CD4-positive, alpha-beta memory T cell (primary cell): ENCODE measurements around the gene TMC5. TPM values are rescaled to one million over a fixed set of nuclear protein-coding genes. Genes with fewer than 3 reads are reported as not detected.

Experiments used
- CTCF ChIA-PET: fragments of 350-600 bp; sonication (Branson Sonifier 250); formaldehyde crosslinking; loops from one replicate; lab custom pipeline; 2021; ENCODE audit warnings: inconsistent platforms; ENCODE audit not compliant: partially characterized antibody; lab: Charles Lee
- POLR2A ChIA-PET: fragments of 350-600 bp; sonication (Branson Sonifier 250); formaldehyde crosslinking; loops from one replicate; lab custom pipeline; 2021; ENCODE audit not compliant: partially characterized antibody; lab: Charles Lee
- DNase-seq, 5 donors: peaks; one replicate each; pipeline versions ENCODE4 v3.0.0 to v3.0.0-alpha.2; 2020 to 2022; ENCODE audit warnings: mixed read lengths in 1 of 5
- H3K27ac ChIP-seq: one replicate; pipeline ENCODE4 v1.7.0; 2013; ENCODE audit warnings: low read depth, low read length
- H3K27me3 ChIP-seq: 2 replicates; pipeline ENCODE4 v1.7.0; 2013; ENCODE audit warnings: mild to moderate bottlenecking, low read length, moderate library complexity; ENCODE audit not compliant: insufficient read depth
- H3K36me3 ChIP-seq: 2 replicates; pipeline ENCODE4 v1.7.0; 2013; ENCODE audit warnings: mild to moderate bottlenecking, low read length, moderate library complexity; ENCODE audit not compliant: insufficient read depth
- H3K4me1 ChIP-seq: 2 replicates; pipeline ENCODE4 v1.7.0; 2013; ENCODE audit warnings: mild to moderate bottlenecking, low read length, moderate library complexity; ENCODE audit not compliant: insufficient read depth
- H3K4me3 ChIP-seq, 2 donors: one replicate each; pipeline ENCODE4 v1.7.0; 2013; ENCODE audit warnings: low read length in 2 of 2, mild to moderate bottlenecking in 1 of 2
- H3K9me3 ChIP-seq, 2 donors: one replicate each; pipeline ENCODE4 v1.7.0; 2013; ENCODE audit warnings: low read length in 2 of 2, control low read depth in 1 of 2; ENCODE audit not compliant: control insufficient read depth in 1 of 2
- H3K27ac Mint-ChIP-seq, 7 donors: one replicate each; pipeline ENCODE4 v1.8.0; 2020 to 2021; ENCODE audit warnings: mixed read lengths in 7 of 7, mild to moderate bottlenecking in 6 of 7, inconsistent platforms in 3 of 7, moderate library complexity in 3 of 7
- H3K27me3 Mint-ChIP-seq, 2 donors: one replicate each; pipeline ENCODE4 v1.8.0; 2020 to 2021; ENCODE audit warnings: mixed read lengths in 2 of 2
- H3K36me3 Mint-ChIP-seq, 2 donors: one replicate each; pipeline ENCODE4 v1.8.0; 2020 to 2021; ENCODE audit warnings: mixed read lengths in 2 of 2, inconsistent platforms in 1 of 2, mild to moderate bottlenecking in 1 of 2
- H3K4me1 Mint-ChIP-seq, 4 donors: one replicate each; pipeline ENCODE4 v1.8.0; 2020 to 2021; ENCODE audit warnings: mixed read lengths in 4 of 4, mild to moderate bottlenecking in 1 of 4
- H3K4me3 Mint-ChIP-seq, 8 donors: one replicate each; pipeline ENCODE4 v1.8.0; 2020 to 2021; ENCODE audit warnings: mixed read lengths in 8 of 8, mild to moderate bottlenecking in 7 of 8, moderate library complexity in 6 of 8, inconsistent platforms in 3 of 8
- H3K9me3 Mint-ChIP-seq, 8 donors: one replicate each; pipeline ENCODE4 v1.8.0; 2020 to 2021; ENCODE audit warnings: mixed read lengths in 8 of 8, mild to moderate bottlenecking in 5 of 8, inconsistent platforms in 3 of 8, moderate library complexity in 1 of 8
- intact Hi-C: fragments of 100-400 bp; cut with micrococcal nuclease; formaldehyde crosslinking; loops from one replicate; pipeline ENCODE4 v1.15.1; 2023
- polyA plus RNA-seq, 2 donors: library from polyadenylated mRNA; unstranded; fragments of 300-500 nt; fragmentation: Illumina TruSeq; gene quantifications; one replicate each; pipeline ENCODE4 v1.2.3, GENCODE V29; 2021
- total RNA-seq, 2 experiments: library from RNA; stranded (reverse); gene quantifications; one replicate each; pipeline ENCODE4 v1.2.3, GENCODE V29; 2021

Gene TMC5
- total and polyA plus RNA-seq, 4 experiments from 2014 or later: 0.57 TPM; not detected in 3

DNA sequence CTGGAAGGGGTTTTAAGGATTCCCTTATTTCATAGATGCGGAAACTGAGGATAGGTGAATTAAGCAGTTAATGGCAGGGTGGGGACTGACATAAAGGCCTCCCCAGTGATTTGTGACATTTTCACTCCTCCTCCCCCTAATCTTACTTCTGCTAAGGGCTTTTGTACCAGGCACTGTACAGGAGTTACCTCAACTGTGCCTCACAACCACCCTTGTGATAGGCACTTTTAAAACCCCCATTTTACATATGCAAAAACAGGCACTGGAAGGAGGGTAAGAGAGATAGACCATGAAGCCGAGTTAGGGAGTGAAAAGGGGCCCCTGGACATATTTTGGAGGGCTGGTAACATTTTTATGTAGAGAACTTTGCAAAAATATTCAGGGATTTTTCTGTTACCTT lies 105.1 kb downstream of the TMC5 start:
- peak overlapping the region in 6 of 7 donors; percentile 57 to 98 (median 94) for H3K27ac Mint-ChIP-seq
- peaks cover 36 to 64% (median 45%) of the 10 kb centered on the region in 4 donors for H3K4me1 Mint-ChIP-seq
- no peak overlapping the region for H3K4me3 ChIP-seq
- intact Hi-C loops: loop anchor here (1.0 to 10.0 kb wide), 7 partner anchors 33 to 1218 kb away; partner anchors contain the start of genes ARL6IP1, COQ7, IQCK and KNOP1
- peak overlapping the region; percentile 78 for H3K27ac ChIP-seq
- no peaks in the 10 kb centered on the region for H3K36me3 ChIP-seq
- CTCF ChIA-PET: interaction anchor here (3.4 kb wide), 1 partner anchor 33 kb away, joined by 20 read pairs; the partner anchor contains the start of gene VPS35L
- H3K4me3 Mint-ChIP-seq: peak overlapping the region in 5 of 8 donors; percentile 20 to 99 (median 96)
- DNase-seq: no peak
- no peaks in the 10 kb centered on the region for H3K9me3 ChIP-seq
- peaks cover 0 to 13% of the 10 kb centered on the region in 2 donors for H3K36me3 Mint-ChIP-seq
- no peaks in the 10 kb centered on the region for H3K27me3 ChIP-seq
- H3K27me3 Mint-ChIP-seq: no peaks in the 10 kb centered on the region
- H3K4me1 ChIP-seq: peaks cover 63% of the 10 kb centered on the region
- H3K9me3 Mint-ChIP-seq: no peaks in the 10 kb centered on the region
- POLR2A ChIA-PET: interaction anchor here (2.7 to 3.5 kb wide), 2 partner anchors 32 to 33 kb away, joined by 28 to 66 read pairs; partner anchors contain the start of gene VPS35L

DNA sequence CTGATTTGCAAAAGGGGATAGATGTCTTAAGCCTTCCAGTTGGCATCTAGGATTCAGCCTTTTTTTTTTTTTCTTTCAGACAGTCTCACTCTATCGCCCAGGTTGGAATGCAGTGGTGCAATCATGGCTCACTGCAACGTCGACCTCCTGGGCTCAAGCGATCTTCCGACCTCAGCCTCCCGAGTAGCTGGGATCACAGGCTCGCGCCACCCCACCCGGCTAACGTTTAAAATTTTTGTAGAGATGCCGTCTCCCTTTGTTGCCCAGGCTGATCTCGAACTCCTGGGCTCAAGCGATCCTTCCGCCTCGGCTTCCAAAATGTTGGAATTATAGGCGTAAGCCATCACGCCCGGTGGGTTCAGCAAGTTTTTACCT lies 105.5 kb downstream of the TMC5 start:
- CTCF ChIA-PET: interaction anchor here (1.0 to 5.2 kb wide), 3 partner anchors 27 to 722 kb away, joined by 3 to 58 read pairs (median 4); partner anchors contain the start of genes ARL6IP1 and VPS35L
- Histone ChIP-seq H3K27ac (no peak overlapping the region), H3K4me3 (no peak overlapping the region), H3K9me3 (no peaks in the 10 kb centered on the region), H3K27me3 (no peaks in the 10 kb centered on the region), H3K4me1 (peaks cover 61% of the 10 kb centered on the region), H3K36me3 (no peaks in the 10 kb centered on the region)
- Mint-ChIP-seq H3K9me3 (no peaks in the 10 kb centered on the region), H3K4me3 (peak overlapping the region in 6 of 8 donors; percentile 8 to 55 (median 26)), H3K27ac (peak overlapping the region in 4 of 7 donors; percentile 6 to 99 (median 88)), H3K36me3 (peaks cover under 1 to 16% of the 10 kb centered on the region in 2 donors), H3K27me3 (no peaks in the 10 kb centered on the region), H3K4me1 (peaks cover 35 to 63% (median 45%) of the 10 kb centered on the region in 4 donors)
- POLR2A ChIA-PET: interaction anchor here (0.8 to 3.5 kb wide), 4 partner anchors 13 to 456 kb away, joined by 4 to 66 read pairs (median 5); partner anchors contain the start of genes COQ7 and VPS35L
- no peak for DNase-seq
- intact Hi-C loops: loop anchor here (1.0 to 10.0 kb wide), 7 partner anchors 32 to 1218 kb away; partner anchors contain the start of genes ARL6IP1, COQ7, IQCK and KNOP1

GRCh38 chr16:19523559-19524355 lies 106.1 kb downstream of the TMC5 start, which contains the start of gene CCP110:
Gene CCP110, plus strand, starts transcription at chr16:19523942. Its CDS starts 3,940 bp downstream, at chr16:19527882.
- H3K4me3 ChIP-seq: peak within 1 kb of the TSS; percentile 66 to 73
- Mint-ChIP-seq H3K27me3 (no peaks in the 10 kb centered on the region), H3K4me3 (peak within 1 kb of the TSS; percentile 95 to 100 (median 98)), H3K36me3 (peaks cover 6 to 19% of the 10 kb centered on the region in 2 donors), H3K4me1 (peaks cover 30 to 58% (median 40%) of the 10 kb centered on the region in 4 donors), H3K27ac (peak within 1 kb of the TSS; percentile 81 to 99 (median 96)), H3K9me3 (no peaks in the 10 kb centered on the region)
- H3K36me3 ChIP-seq: no peaks in the 10 kb centered on the region
- intact Hi-C loops: loop anchor here (1.0 to 10.0 kb wide), 7 partner anchors 32 to 1217 kb away; partner anchors contain the start of genes ARL6IP1, COQ7, IQCK and KNOP1
- peak within 1 kb of the TSS; percentile 78 for H3K27ac ChIP-seq
- peak; percentile 91 to 97 (median 93) for DNase-seq
- H3K4me1 ChIP-seq: peaks cover 55% of the 10 kb centered on the region
- ChIA-PET POLR2A (interaction anchor here (0.8 to 3.5 kb wide), 7 partner anchors 12 to 456 kb away, joined by 4 to 66 read pairs (median 5); partner anchors contain the start of genes COQ7, IQCK, KNOP1 and VPS35L), CTCF (interaction anchor here (1.0 to 5.2 kb wide), 4 partner anchors 21 to 722 kb away, joined by 3 to 58 read pairs (median 5); partner anchors contain the start of genes ARL6IP1 and VPS35L)
- H3K27me3 ChIP-seq: no peaks in the 10 kb centered on the region
- no peaks in the 10 kb centered on the region for H3K9me3 ChIP-seq

DNA sequence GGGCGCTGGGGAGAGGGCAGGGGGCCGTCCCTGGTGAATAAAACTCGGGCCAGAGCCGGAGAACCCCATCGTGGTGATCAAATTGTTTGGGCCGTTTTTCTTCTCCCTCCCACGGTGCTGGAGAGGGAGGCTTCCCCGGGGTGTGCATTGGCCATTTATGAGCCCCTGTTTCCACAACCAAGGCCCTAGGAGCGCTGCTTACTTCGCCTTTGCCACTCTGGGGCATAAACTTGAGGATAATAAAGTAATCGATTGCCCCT lies 106.6 kb downstream of the TMC5 start:
- intact Hi-C loops: loop anchor here (10.0 kb wide), 1 partner anchor 599 kb away; the partner anchor contains the start of gene SMG1
- no peaks in the 10 kb centered on the region for H3K27me3 Mint-ChIP-seq
- ChIA-PET POLR2A (interaction anchor here (1.1 to 3.5 kb wide), 6 partner anchors 18 to 457 kb away, joined by 4 to 66 read pairs (median 4); partner anchors contain the start of genes COQ7, IQCK, KNOP1 and VPS35L), CTCF (interaction anchor here (1.1 to 5.2 kb wide), 3 partner anchors 21 to 31 kb away, joined by 3 to 58 read pairs (median 6); partner anchors contain the start of gene VPS35L)
- peak overlapping the region; percentile 69 for H3K27ac ChIP-seq
- peak overlapping the region; percentile 66 to 73 for H3K4me3 ChIP-seq
- H3K9me3 ChIP-seq: no peaks in the 10 kb centered on the region
- DNase-seq: peak in 1 of 5 donors; percentile 17
- H3K27me3 ChIP-seq: no peaks in the 10 kb centered on the region
- H3K9me3 Mint-ChIP-seq: no peaks in the 10 kb centered on the region
- peak overlapping the region; percentile 95 to 100 (median 98) for H3K4me3 Mint-ChIP-seq
- H3K36me3 ChIP-seq: no peaks in the 10 kb centered on the region
- peaks cover 10 to 22% of the 10 kb centered on the region in 2 donors for H3K36me3 Mint-ChIP-seq
- peak overlapping the region; percentile 81 to 99 (median 92) for H3K27ac Mint-ChIP-seq
- peaks cover 51% of the 10 kb centered on the region for H3K4me1 ChIP-seq
- peaks cover 29 to 54% (median 38%) of the 10 kb centered on the region in 4 donors for H3K4me1 Mint-ChIP-seq

DNA sequence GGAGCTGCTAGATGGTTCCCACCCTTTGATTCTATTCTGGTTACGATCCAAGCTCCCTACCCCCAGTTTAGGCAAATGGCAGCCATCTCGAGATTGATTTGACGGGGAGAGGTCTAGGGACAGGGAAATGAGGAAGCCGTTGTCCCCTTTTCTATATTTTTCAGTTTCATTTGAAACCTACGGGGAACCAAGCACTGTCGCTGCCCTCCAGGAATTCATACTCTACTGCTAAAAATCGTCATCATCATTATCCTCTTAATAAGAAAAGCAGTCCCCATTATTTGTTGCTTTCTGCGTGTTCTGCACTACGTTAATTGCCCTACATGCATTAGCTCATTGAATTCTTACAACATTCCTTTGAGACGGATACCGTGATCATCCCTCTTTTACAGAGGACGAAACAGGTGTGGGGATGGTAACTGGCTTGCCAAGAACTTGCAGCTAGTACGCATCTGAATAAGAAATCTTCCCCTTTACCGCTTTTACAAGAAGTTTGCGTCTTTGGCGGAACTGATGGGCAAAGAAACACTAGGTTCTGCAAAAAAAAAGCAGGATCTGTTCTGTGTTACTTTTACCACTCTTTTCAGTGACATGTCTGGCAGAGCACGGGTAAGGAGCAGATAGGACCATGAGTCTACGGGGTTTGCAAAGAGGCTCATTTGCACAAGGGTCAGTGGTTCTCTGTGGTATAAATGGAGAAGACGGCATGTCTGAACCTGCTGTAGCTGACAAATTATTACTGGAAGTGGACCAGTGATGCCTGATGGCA lies 107.1 kb downstream of the TMC5 start:
- H3K4me1 Mint-ChIP-seq: peaks cover 29 to 54% (median 38%) of the 10 kb centered on the region in 4 donors
- H3K27ac Mint-ChIP-seq: peak overlapping the region; percentile 35 to 99 (median 92)
- H3K27ac ChIP-seq: peak overlapping the region; percentile 69
- H3K4me3 Mint-ChIP-seq: peak overlapping the region; percentile 95 to 100 (median 98)
- H3K36me3 Mint-ChIP-seq: peaks cover 10 to 22% of the 10 kb centered on the region in 2 donors
- peaks cover 48% of the 10 kb centered on the region for H3K4me1 ChIP-seq
- no peaks in the 10 kb centered on the region for H3K27me3 Mint-ChIP-seq
- peak overlapping the region; percentile 66 to 73 for H3K4me3 ChIP-seq
- intact Hi-C loops: loop anchor here (10.0 kb wide), 1 partner anchor 600 kb away; the partner anchor contains the start of gene SMG1
- no peaks in the 10 kb centered on the region for H3K9me3 Mint-ChIP-seq
- ChIA-PET CTCF (interaction anchor here (0.5 to 5.2 kb wide), 5 partner anchors 22 to 365 kb away, joined by 3 to 58 read pairs (median 3); partner anchors contain the start of gene VPS35L), POLR2A (interaction anchor here (0.9 to 3.5 kb wide), 6 partner anchors 17 to 458 kb away, joined by 3 to 66 read pairs (median 4); partner anchors contain the start of genes COQ7, IQCK, KNOP1 and VPS35L)
- H3K9me3 ChIP-seq: no peaks in the 10 kb centered on the region
- peak in 1 of 5 donors; percentile 2 for DNase-seq
- no peaks in the 10 kb centered on the region for H3K36me3 ChIP-seq
- H3K27me3 ChIP-seq: no peaks in the 10 kb centered on the region

DNA sequence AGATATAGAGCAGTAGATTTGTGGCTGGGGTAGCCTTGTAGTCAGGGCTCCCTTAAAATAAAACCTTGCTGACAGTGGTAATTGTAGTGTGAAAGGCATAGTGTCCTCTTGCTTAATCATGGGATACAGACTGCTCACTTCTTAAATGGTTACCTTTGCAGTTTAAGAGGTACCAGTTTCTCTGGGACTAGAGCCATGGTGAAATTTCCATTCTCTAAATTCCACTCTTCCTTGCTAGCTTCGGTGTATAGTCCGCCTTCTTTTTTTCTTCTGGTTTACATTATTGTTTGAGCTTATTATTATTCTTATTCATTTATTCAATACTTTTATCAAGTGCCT lies 107.7 kb downstream of the TMC5 start:
- no peak overlapping the region for H3K27ac ChIP-seq
- H3K4me1 Mint-ChIP-seq: peaks cover 26 to 48% (median 35%) of the 10 kb centered on the region in 4 donors
- H3K9me3 ChIP-seq: no peaks in the 10 kb centered on the region
- no peak overlapping the region for H3K4me3 ChIP-seq
- ChIA-PET CTCF (interaction anchor here (0.5 to 5.2 kb wide), 4 partner anchors 30 to 724 kb away, joined by 3 to 58 read pairs (median 5); partner anchors contain the start of genes ARL6IP1 and VPS35L), POLR2A (interaction anchor here (0.9 to 3.5 kb wide), 3 partner anchors 30 to 458 kb away, joined by 3 to 66 read pairs (median 5); partner anchors contain the start of genes COQ7, IQCK, KNOP1 and VPS35L)
- no peaks in the 10 kb centered on the region for H3K9me3 Mint-ChIP-seq
- H3K27me3 Mint-ChIP-seq: no peaks in the 10 kb centered on the region
- H3K27me3 ChIP-seq: no peaks in the 10 kb centered on the region
- intact Hi-C loops: loop anchor here (10.0 kb wide), 1 partner anchor 601 kb away; the partner anchor contains the start of gene SMG1
- H3K27ac Mint-ChIP-seq: peak overlapping the region in 4 of 7 donors; percentile 92 to 99 (median 97)
- peaks cover 10 to 22% of the 10 kb centered on the region in 2 donors for H3K36me3 Mint-ChIP-seq
- H3K4me1 ChIP-seq: peaks cover 43% of the 10 kb centered on the region
- DNase-seq: no peak
- peak overlapping the region; percentile 95 to 100 (median 98) for H3K4me3 Mint-ChIP-seq
- H3K36me3 ChIP-seq: no peaks in the 10 kb centered on the region
